AG09319 (cell line): Measurements from ENCODE around the gene EVX1.

Experiments used
- DNase-seq: peaks from one replicate; pipeline ENCODE4 v3.0.0-alpha.2; 2010; ENCODE audit warnings: low read depth; ENCODE audit errors: extremely low read depth
- TF ChIP-seq, protein P1 (sequence below): IDR thresholded peaks from 2 replicates; pipeline ENCODE4 v1.5.1; 2011; ENCODE audit warnings: low read depth, mild to moderate bottlenecking, inconsistent platforms, low read length, moderate library complexity

EVX1 gene

DNA sequence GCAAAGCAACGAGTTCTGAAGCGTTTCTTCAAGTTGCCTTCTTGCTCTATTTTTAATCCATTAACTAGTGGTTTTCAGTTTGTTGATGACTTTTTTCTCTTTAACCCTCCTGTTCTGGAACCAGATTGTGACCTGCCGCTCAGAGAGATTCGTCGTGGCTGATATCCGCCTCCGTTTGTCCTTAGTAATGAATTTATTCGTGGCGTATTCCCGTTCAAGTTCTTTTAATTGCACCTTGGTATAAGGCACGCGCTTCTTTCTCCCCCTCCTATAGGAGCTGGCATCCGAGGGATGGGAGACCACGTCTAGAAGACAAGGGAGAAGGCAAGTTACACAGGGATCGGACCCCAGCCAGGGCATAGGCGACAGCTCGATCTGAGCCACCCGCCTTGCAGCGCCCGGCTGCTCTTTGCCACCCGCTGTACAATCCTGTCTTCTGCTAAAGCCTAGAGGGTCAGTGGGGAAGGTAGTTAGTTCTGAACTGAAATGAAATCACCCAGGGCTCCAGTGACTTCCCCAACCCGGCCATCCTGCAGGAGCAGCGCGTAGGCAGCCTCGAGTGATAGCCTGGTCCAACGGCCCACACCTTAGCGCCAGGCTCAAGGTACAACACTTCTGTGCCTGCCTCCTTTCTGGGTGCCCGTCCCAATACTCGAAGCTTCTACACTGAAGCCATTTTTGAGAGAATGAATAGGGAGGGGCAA is 44.3 kb upstream of the EVX1 start:
- no peak for DNase-seq

GRCh38 chr7:27198871-27199801 is 43.5 kb upstream of the EVX1 start:
- no peak for DNase-seq
- TF ChIP-seq, protein P1, sequence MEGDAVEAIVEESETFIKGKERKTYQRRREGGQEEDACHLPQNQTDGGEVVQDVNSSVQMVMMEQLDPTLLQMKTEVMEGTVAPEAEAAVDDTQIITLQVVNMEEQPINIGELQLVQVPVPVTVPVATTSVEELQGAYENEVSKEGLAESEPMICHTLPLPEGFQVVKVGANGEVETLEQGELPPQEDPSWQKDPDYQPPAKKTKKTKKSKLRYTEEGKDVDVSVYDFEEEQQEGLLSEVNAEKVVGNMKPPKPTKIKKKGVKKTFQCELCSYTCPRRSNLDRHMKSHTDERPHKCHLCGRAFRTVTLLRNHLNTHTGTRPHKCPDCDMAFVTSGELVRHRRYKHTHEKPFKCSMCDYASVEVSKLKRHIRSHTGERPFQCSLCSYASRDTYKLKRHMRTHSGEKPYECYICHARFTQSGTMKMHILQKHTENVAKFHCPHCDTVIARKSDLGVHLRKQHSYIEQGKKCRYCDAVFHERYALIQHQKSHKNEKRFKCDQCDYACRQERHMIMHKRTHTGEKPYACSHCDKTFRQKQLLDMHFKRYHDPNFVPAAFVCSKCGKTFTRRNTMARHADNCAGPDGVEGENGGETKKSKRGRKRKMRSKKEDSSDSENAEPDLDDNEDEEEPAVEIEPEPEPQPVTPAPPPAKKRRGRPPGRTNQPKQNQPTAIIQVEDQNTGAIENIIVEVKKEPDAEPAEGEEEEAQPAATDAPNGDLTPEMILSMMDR, result no peak

More for the DNA sequence above, 44.3 kb upstream of the EVX1 start:
- TF ChIP-seq, protein P1, result no peak

GRCh38 chr7:27199849-27200760 is 42.5 kb upstream of the EVX1 start, which contains the start of gene HOXA13:
Gene HOXA13, minus strand, starts transcription at chr7:27200091. Its CDS starts 14 bp downstream, at chr7:27200077.
- DNase-seq, result no peak
- TF ChIP-seq, protein P1, result no peak

- TF ChIP-seq, protein P1, result no peak; the same call in 1 of the 2 replicates
- no peak for DNase-seq
These were observed 41.6 kb upstream of the EVX1 start for GRCh38 chr7:27200761-27201579.

- no peak for DNase-seq
- TF ChIP-seq, protein P1, result no peak
These were observed 41.0 kb upstream of the EVX1 start for GRCh38 chr7:27201580-27202017.

DNA sequence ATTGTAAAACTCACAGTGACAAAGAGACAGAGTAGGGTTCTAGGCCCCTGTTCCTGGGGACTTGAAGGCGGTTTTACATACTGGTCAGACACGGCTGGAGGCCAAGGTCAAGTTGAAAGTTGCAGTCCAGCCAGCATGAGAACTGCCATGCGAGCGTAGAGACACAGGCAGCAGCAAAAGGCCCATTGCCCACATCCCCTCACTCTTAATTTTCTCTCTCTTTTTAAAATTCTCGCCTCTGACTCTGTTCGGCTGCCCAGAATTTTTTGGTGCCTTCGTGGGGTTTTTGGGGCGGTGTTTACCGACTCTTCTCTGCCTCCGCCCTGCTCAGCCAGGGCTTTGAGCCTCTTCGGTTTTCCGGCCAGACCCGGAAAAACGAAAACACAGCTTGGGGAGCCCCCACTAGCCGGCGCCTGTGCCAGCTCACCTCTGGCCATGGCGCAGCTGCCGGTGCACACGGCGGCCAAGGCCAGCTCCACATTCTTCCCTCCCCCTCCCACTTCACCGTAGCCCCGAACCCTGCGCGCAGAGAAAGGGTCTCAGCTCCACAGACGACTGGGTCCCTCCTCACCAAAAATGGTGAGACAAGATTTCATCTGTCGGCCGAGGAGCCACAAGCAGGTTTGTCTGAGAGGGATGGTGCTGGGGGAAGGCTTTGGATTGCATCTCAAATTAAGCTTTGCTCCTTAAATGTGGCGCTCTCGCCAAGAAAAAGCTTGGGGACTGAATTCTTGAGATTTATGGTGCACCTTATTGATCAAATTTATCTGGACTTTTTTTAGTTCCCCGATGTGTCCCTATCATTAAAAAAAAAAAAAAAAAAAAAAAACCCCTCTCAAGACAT is 40.4 kb upstream of the EVX1 start:
- no peak for DNase-seq
- TF ChIP-seq, protein P1, result no peak
